Duodenal mucosa (tissue), 2 donors: ENCODE data around the gene SH3GL3.

ENCODE experiments used
- H3K27ac ChIP-seq: one replicate; pipeline ENCODE4 v1.7.0; 2013; ENCODE audit warnings: low read depth, low read length
- H3K27me3 ChIP-seq, 2 donors: one replicate each; pipeline ENCODE4 v1.7.0; 2013; ENCODE audit warnings: low read length in 2 of 2, control low read depth in 1 of 2; ENCODE audit not compliant: insufficient read depth in 2 of 2, control insufficient read depth in 1 of 2
- H3K36me3 ChIP-seq, 2 donors: one replicate each; pipeline ENCODE4 v1.7.0; 2013; ENCODE audit warnings: low read length in 2 of 2, control low read depth in 1 of 2; ENCODE audit not compliant: insufficient read depth in 2 of 2, control insufficient read depth in 1 of 2
- H3K4me1 ChIP-seq, 2 donors: one replicate each; pipeline ENCODE4 v1.7.0; 2013; ENCODE audit warnings: low read length in 2 of 2, control low read depth in 1 of 2; ENCODE audit not compliant: insufficient read depth in 2 of 2, control insufficient read depth in 1 of 2
- H3K4me3 ChIP-seq, 2 donors: one replicate each; pipeline ENCODE4 v1.7.0; 2013; ENCODE audit warnings: low read length in 2 of 2, low read depth in 1 of 2
- H3K9ac ChIP-seq, 2 donors: one replicate each; pipeline ENCODE4 v1.7.0; 2013; ENCODE audit warnings: low read length in 2 of 2, low read depth in 1 of 2
- H3K9me3 ChIP-seq, 2 donors: one replicate each; pipeline ENCODE4 v1.7.0; 2013; ENCODE audit warnings: low read length in 2 of 2, control low read depth in 1 of 2; ENCODE audit not compliant: control insufficient read depth in 1 of 2

The SH3GL3 gene

DNA sequence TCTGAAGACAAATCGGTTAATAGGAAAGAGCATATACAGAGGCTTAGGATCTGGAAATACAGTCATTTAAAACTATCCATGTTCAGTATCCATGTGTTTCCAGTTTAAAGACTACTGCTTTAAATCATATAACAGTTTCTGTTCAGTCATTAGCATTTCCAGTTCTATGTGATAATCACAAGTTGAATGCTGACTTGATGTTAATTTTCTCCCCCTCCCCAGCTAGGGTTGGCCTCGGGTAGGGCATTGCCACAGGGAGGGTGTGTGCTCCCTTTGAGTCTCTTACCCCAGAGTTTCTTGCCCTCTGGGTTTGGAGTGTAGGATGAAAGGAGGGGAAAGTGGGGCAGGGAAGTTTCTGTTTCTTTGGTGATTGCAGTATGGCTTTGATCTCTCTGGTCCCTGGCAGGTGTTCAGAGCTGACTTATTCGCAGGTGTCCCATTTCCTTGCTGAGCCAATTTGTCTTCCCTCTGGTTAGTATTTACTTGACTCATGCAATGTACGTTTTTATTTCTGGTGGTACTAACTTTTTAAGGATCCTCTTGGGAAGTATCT, 86.3 kb downstream of the SH3GL3 start:
- Histone ChIP-seq H3K9ac (no peak overlapping the region), H3K4me1 (no peaks in the 10 kb centered on the region), H3K27me3 (no peaks in the 10 kb centered on the region), H3K36me3 (no peaks in the 10 kb centered on the region), H3K9me3 (peaks cover 0 to 10% of the 10 kb centered on the region in 2 donors), H3K4me3 (no peak overlapping the region), H3K27ac (no peak overlapping the region)

DNA sequence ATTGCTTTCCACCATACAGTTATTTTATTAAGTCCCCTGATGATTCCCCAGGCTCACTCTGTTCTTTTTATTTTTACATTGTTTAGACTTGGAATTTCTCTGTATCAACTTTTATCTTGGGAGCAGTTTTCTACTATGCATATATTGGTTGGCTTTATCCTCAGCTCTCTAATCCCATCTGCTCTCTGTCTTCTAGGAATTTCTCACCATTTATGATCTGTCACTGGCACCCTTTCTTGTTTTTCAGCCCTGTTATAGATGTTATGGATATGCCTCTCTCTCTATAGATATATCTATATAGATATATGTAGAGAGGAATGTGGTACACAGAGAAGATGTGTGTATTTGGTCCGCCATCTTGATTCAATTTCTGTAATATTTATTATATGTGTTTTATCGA, 90.5 kb downstream of the SH3GL3 start:
- no peaks in the 10 kb centered on the region for H3K9me3 ChIP-seq
- H3K27me3 ChIP-seq = no peaks in the 10 kb centered on the region
- H3K9ac ChIP-seq = no peak overlapping the region
- H3K4me1 ChIP-seq = no peaks in the 10 kb centered on the region
- H3K4me3 ChIP-seq = no peak overlapping the region
- H3K27ac ChIP-seq = no peak overlapping the region
- no peaks in the 10 kb centered on the region for H3K36me3 ChIP-seq

DNA sequence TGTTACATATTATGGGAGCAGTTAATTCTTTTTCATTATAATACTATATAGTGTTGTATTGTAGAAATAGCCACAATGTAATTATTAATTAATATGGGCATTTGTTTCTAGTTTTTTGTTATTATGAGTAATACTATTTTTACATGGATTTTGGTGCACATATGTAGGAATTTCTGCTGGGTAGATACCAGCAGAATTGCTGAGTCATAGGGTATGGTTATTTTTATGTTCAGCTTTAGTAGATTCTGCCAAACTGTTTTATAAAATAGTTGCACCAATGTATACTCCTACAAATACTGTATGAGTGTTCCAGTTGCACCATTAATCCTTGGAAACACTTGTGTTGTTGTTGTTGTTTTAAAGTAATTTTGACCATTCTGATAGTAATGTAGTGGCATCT, 91.5 kb downstream of the SH3GL3 start:
- Histone ChIP-seq H3K4me1 (no peaks in the 10 kb centered on the region), H3K27me3 (no peaks in the 10 kb centered on the region), H3K36me3 (no peaks in the 10 kb centered on the region), H3K9ac (no peak overlapping the region), H3K9me3 (no peaks in the 10 kb centered on the region), H3K4me3 (no peak overlapping the region), H3K27ac (no peak overlapping the region)

DNA sequence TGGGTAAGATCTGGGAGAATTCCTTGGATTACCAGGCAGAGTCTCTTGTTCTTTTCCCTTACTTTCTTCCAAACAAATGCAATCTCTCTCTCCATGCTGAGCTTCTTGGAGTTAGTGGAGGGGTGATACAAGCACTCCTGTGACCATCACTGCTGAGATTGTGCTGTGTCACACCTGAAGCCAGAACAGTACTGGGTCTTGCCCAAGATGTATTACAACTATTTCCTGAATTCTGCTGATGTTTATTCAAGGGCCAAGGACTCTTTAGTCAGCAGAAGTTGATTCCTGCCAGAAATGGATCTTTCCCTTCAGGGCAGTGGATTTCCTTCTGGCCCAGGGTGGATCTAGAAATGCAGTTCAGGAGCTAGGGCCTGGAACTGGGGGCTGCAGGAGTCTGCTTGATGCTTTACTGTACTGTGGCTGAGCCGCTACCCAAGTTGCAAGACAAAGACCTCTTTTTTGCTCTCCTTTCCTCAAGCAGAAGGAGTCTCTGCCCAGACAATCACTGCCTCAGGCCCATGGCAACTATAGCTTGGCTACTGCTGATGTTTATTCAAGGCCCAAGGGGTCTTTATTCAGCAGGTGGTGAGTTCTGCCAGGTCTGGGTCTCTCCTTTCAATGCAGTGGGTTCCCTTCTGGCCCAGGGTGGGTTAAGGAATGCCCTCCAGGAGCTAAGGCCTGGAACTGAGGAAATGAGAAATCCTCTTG, 98.8 kb downstream of the SH3GL3 start:
- Histone ChIP-seq H3K9me3 (no peaks in the 10 kb centered on the region), H3K36me3 (no peaks in the 10 kb centered on the region), H3K4me1 (no peaks in the 10 kb centered on the region), H3K27ac (no peak overlapping the region), H3K27me3 (no peaks in the 10 kb centered on the region), H3K4me3 (no peak overlapping the region), H3K9ac (no peak overlapping the region)

DNA sequence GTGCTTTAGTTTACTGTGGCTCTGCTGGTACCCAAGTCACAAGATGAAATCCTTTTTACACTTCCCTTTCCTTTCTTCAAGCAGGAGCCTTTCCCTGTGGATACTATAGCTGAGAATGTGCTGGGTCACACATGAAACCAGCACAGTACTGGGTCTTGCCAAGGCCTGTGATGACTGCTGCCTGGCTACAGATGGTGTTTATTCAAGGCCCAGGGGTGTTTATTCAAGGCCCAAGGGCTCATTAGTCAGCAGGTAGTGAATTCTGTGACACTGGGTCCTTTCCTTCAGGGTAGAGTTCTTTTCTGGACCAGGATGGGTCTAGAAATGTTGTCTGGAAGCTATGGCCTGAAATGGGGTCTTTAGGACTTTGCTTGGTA, 99.4 kb downstream of the SH3GL3 start:
- Histone ChIP-seq H3K4me1 (no peaks in the 10 kb centered on the region), H3K27ac (no peak overlapping the region), H3K9me3 (no peaks in the 10 kb centered on the region), H3K4me3 (no peak overlapping the region), H3K27me3 (no peaks in the 10 kb centered on the region), H3K9ac (no peak overlapping the region), H3K36me3 (no peaks in the 10 kb centered on the region)

DNA sequence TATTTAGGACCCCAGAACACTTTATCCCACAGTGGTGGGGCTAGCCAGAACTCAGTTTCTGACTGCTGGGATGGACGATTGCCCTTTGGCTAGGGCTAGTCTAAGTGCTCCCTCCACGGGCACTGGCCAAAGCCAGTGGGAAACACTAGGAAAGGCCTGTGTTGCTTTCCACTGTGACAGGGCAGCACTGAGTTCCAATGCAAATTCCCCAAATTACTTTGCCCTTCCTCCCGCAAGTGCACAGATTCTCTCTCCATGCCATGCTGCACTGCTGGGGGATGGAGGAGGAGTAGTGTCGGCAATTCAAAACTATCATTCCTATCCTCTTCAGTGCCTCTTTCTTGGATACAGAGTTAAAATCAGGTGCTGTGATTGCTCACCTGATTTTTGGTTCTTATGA, 100.0 kb downstream of the SH3GL3 start:
- Histone ChIP-seq H3K36me3 (no peaks in the 10 kb centered on the region), H3K9me3 (no peaks in the 10 kb centered on the region), H3K9ac (no peak overlapping the region), H3K4me1 (no peaks in the 10 kb centered on the region), H3K27ac (no peak overlapping the region), H3K4me3 (no peak overlapping the region), H3K27me3 (no peaks in the 10 kb centered on the region)

DNA sequence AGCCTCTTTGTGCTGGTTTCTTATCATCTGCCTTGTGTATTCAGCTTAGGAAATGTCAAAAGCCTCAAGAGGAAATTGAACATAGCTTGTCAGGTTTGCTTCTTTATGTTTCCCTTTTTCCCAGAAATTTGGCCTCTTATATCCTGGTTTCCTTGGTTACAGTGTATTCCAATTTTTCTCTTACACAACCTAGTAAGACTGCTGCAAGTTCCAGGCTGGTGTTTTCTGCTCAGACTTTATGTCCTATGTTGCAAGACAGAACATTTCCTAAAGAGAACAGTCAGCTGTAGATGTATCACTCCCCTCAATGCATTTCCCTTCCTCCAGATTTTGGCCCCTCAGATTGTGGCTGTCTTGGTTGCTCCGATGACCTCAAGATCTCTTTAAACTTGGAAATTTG, 102.5 kb downstream of the SH3GL3 start:
- Histone ChIP-seq H3K36me3 (no peaks in the 10 kb centered on the region), H3K9ac (no peak overlapping the region), H3K27ac (no peak overlapping the region), H3K4me1 (no peaks in the 10 kb centered on the region), H3K4me3 (no peak overlapping the region), H3K27me3 (no peaks in the 10 kb centered on the region), H3K9me3 (no peaks in the 10 kb centered on the region)

DNA sequence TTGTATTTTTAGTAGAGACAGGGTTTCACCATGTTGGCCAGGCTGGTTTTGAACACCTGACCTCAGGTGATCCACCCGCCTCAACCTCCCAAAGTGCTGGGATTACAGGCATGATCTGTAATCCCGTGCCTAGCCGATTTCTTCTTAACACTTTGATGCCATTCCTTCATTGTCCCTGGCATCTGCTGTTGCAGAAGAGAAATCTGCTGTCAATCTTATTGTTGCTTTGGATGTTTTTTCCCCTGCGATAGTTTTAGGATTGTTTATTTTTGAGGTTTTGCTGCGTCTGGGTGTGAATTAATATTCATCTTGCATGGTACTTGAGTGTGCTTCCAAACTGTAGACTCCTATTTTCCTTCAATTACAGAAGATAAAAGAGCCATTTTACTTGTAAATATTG, 107.4 kb downstream of the SH3GL3 start:
- Histone ChIP-seq H3K27me3 (no peaks in the 10 kb centered on the region), H3K9me3 (no peaks in the 10 kb centered on the region), H3K4me3 (no peak overlapping the region), H3K36me3 (no peaks in the 10 kb centered on the region), H3K4me1 (no peaks in the 10 kb centered on the region), H3K9ac (no peak overlapping the region), H3K27ac (no peak overlapping the region)

DNA sequence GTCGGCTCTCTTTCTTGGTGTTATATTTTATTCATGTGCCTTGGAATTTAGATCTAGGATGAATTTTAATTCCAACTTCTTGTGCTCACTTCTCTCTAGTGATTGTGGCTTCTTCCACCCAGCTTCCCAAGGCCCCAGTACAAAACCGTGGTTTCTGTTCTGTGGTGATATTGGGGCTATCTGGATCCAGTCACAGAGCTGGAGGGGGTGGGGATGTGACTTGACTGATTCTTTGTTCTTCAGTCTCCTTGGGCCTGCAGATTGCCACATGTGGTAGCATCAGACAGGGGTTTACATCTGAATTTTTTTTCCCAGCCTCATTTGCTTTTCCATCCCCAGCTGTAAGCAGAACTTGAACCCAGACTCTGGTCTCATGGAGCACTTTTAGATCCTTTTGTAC, 108.2 kb downstream of the SH3GL3 start:
- Histone ChIP-seq H3K27me3 (no peaks in the 10 kb centered on the region), H3K27ac (no peak overlapping the region), H3K9me3 (no peaks in the 10 kb centered on the region), H3K4me1 (no peaks in the 10 kb centered on the region), H3K9ac (no peak overlapping the region), H3K36me3 (no peaks in the 10 kb centered on the region), H3K4me3 (no peak overlapping the region)

DNA sequence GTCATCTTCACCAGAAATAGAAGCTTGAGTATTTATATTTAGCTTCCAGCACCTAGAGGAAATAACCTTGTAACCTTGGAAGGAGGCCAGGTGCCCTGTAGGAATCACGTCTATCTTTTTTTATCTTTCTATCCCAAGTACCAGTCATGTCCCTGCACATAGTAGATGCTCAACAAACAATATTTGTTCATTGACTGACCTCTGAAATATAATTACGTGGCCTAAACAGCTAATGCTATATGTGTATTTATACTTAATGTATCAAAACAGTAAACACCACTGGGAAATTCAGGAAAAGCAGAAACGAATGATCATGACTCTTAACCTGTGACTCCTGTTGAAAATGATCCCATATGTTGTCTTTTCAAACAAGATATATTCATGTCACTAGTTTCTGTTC, 108.9 kb downstream of the SH3GL3 start:
- H3K4me1 ChIP-seq = no peaks in the 10 kb centered on the region
- H3K4me3 ChIP-seq = no peak overlapping the region
- no peaks in the 10 kb centered on the region for H3K36me3 ChIP-seq
- no peaks in the 10 kb centered on the region for H3K9me3 ChIP-seq
- no peak overlapping the region for H3K27ac ChIP-seq
- no peaks in the 10 kb centered on the region for H3K27me3 ChIP-seq
- no peak overlapping the region for H3K9ac ChIP-seq
